Muscle layer of colon (tissue), 2 donors: Measurements from ENCODE around the gene ADAMTS14.
"Not testable (repeated sequence)": the region's sequence is repeated elsewhere in the genome, so short reads cannot be mapped to it uniquely, and the experiment has no call there.

Experiments
- H3K27ac ChIP-seq: one replicate; pipeline ENCODE4 v1.7.0; 2013; ENCODE audit warnings: low read depth, mild to moderate bottlenecking, low read length, moderate library complexity
- H3K27me3 ChIP-seq, 2 donors: one replicate each; pipeline ENCODE4 v1.7.0; 2013; ENCODE audit warnings: low read length in 2 of 2, mild to moderate bottlenecking in 2 of 2; ENCODE audit not compliant: insufficient read depth in 2 of 2, control insufficient read depth in 1 of 2
- H3K36me3 ChIP-seq: one replicate; pipeline ENCODE4 v1.7.0; 2013; ENCODE audit warnings: mild to moderate bottlenecking, low read length; ENCODE audit not compliant: insufficient read depth
- H3K4me1 ChIP-seq: one replicate; pipeline ENCODE4 v1.7.0; 2013; ENCODE audit warnings: mild to moderate bottlenecking, low read length; ENCODE audit not compliant: insufficient read depth
- H3K4me3 ChIP-seq, 2 donors: one replicate each; pipeline ENCODE4 v1.7.0; 2013; ENCODE audit warnings: low read length in 2 of 2, low read depth in 1 of 2, mild to moderate bottlenecking in 1 of 2, moderate library complexity in 1 of 2
- H3K9ac ChIP-seq: one replicate; pipeline ENCODE4 v1.7.0; 2013; ENCODE audit warnings: low read length
- H3K9me3 ChIP-seq: one replicate; pipeline ENCODE4 v1.7.0; 2013; ENCODE audit warnings: mild to moderate bottlenecking, low read length
- donor health status: abdominal sarcoma.
- donor health status: Adenocarcinoma of cecum.

The ADAMTS14 gene

GRCh38 chr10:70658582-70659136, 13.6 kb upstream of the ADAMTS14 start:
- Histone ChIP-seq H3K4me3 (no peak overlapping the region), H3K9ac (no peak overlapping the region), H3K4me1 (no peaks in the 10 kb centered on the region), H3K9me3 (no peaks in the 10 kb centered on the region), H3K27me3 (no peaks in the 10 kb centered on the region), H3K36me3 (no peaks in the 10 kb centered on the region), H3K27ac (no peak overlapping the region)

DNA sequence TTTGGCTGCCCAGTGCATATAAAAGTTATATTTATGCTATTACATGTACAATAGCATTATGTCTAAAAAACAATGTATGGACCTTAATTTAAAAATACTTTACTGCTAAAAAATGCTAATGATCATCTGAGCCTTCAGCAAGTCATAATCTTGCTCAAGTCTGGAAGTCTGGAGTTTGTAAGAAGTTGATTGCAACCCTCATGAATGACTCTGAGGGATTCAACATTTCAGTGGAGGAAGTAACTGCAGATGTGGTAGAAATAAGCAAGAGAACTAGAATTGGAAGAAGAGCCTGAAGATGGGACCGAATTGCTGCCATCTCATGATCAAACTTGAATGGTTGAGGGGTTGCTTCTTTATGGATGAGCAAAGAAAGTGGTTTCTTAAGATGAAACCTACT, 13.0 kb upstream of the ADAMTS14 start:
- H3K9ac ChIP-seq = no peak overlapping the region
- no peaks in the 10 kb centered on the region for H3K27me3 ChIP-seq
- no peaks in the 10 kb centered on the region for H3K36me3 ChIP-seq
- no peaks in the 10 kb centered on the region for H3K9me3 ChIP-seq
- H3K4me1 ChIP-seq = peaks cover 4% of the 10 kb centered on the region
- no peak overlapping the region for H3K4me3 ChIP-seq
- H3K27ac ChIP-seq = no peak overlapping the region

GRCh38 chr10:70660722-70661121, 11.6 kb upstream of the ADAMTS14 start:
- peaks cover 9% of the 10 kb centered on the region for H3K4me1 ChIP-seq

GRCh38 chr10:70661623-70662361, 10.5 kb upstream of the ADAMTS14 start:
- Histone ChIP-seq H3K36me3 (no peaks in the 10 kb centered on the region), H3K9me3 (no peaks in the 10 kb centered on the region), H3K9ac (no peak overlapping the region), H3K4me1 (peaks cover 9% of the 10 kb centered on the region), H3K27ac (no peak overlapping the region), H3K4me3 (no peak overlapping the region), H3K27me3 (no peaks in the 10 kb centered on the region)

More at GRCh38 chr10:70660722-70661121, 11.6 kb upstream of the ADAMTS14 start:
- Histone ChIP-seq H3K9ac (no peak overlapping the region), H3K27ac (no peak overlapping the region), H3K4me3 (no peak overlapping the region), H3K36me3 (no peaks in the 10 kb centered on the region), H3K9me3 (no peaks in the 10 kb centered on the region), H3K27me3 (no peaks in the 10 kb centered on the region)

- Histone ChIP-seq H3K27ac (no peak overlapping the region), H3K27me3 (no peaks in the 10 kb centered on the region), H3K9ac (no peak overlapping the region), H3K9me3 (no peaks in the 10 kb centered on the region), H3K36me3 (no peaks in the 10 kb centered on the region), H3K4me1 (peaks cover 9% of the 10 kb centered on the region), H3K4me3 (no peak overlapping the region)
Observed at GRCh38 chr10:70662362-70663220, 9.7 kb upstream of the ADAMTS14 start.

- H3K9ac ChIP-seq, H3K4me3 ChIP-seq, H3K9me3 ChIP-seq, H3K27ac ChIP-seq, H3K36me3 ChIP-seq, H3K4me1 ChIP-seq, H3K27me3 ChIP-seq: not testable (repeated sequence)
Observed at GRCh38 chr10:70663458-70664409, 8.6 kb upstream of the ADAMTS14 start.

GRCh38 chr10:70664702-70665195, 7.6 kb upstream of the ADAMTS14 start:
- Histone ChIP-seq H3K9ac (no peak overlapping the region), H3K27me3 (peaks cover 0 to under 1% of the 10 kb centered on the region in 2 donors), H3K36me3 (no peaks in the 10 kb centered on the region), H3K4me1 (peaks cover 9% of the 10 kb centered on the region), H3K27ac (no peak overlapping the region), H3K4me3 (no peak overlapping the region), H3K9me3 (no peaks in the 10 kb centered on the region)

DNA sequence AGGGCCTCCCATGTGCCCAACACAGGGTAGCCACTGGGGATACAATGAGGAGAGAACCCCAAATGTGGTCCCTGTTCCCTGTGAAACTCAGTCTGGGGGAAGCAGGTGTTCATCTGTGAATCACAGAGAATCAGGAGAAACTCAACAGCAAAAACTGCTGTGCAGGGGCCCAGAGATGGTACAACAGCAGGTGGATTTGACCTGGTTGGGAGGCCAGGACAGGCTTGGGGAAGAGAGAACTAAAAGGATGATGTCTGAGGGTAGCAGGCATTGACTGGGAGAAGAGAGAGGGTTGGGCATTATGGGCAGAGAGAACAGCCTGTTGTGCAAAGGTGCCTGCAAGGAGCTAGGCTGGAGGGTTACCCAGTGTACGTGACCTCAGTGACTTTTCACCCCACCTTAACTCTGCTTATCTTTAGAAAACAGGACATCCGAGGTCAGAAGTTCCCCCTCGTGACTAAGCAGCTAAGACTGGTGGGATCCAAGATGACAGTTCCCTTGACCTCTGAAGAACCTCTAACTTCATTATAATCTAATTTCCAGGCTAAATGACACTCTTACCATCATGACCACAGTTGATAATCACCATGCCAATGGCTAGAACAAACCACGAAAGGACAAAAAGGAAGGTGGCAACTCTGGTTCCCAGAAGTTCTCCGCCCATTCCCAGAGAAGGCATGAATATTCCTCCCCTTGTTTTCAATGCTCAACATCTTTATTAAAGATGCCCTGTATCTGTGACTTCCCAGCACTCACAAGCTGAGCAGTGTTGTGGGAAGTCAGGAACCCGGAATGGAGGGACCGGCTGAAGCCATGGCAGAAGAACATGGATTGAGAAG, 5.1 kb upstream of the ADAMTS14 start:
- no peak overlapping the region for H3K4me3 ChIP-seq
- H3K36me3 ChIP-seq = no peaks in the 10 kb centered on the region
- no peak overlapping the region for H3K27ac ChIP-seq
- peaks cover 12% of the 10 kb centered on the region for H3K4me1 ChIP-seq
- no peak overlapping the region for H3K9ac ChIP-seq
- peaks cover 6 to 7% of the 10 kb centered on the region in 2 donors for H3K27me3 ChIP-seq
- H3K9me3 ChIP-seq = no peaks in the 10 kb centered on the region

- H3K27ac ChIP-seq, H3K4me3 ChIP-seq, H3K27me3 ChIP-seq, H3K9ac ChIP-seq, H3K9me3 ChIP-seq, H3K36me3 ChIP-seq: not testable (repeated sequence)
- peaks cover 14% of the 10 kb centered on the region for H3K4me1 ChIP-seq
Observed at GRCh38 chr10:70667818-70668217, 4.5 kb upstream of the ADAMTS14 start.

- H3K4me1 ChIP-seq = peaks cover 21% of the 10 kb centered on the region
- H3K9me3 ChIP-seq = no peaks in the 10 kb centered on the region
- no peaks in the 10 kb centered on the region for H3K36me3 ChIP-seq
- H3K9ac ChIP-seq = no peak overlapping the region
- no peak overlapping the region for H3K4me3 ChIP-seq
- H3K27ac ChIP-seq = no peak overlapping the region
- H3K27me3 ChIP-seq = peaks cover 6 to 12% of the 10 kb centered on the region in 2 donors
Observed at GRCh38 chr10:70668454-70668970, 3.8 kb upstream of the ADAMTS14 start.
